H9 (cell line): ENCODE data around the gene ITPR2. TPM values are rescaled to one million over a fixed set of nuclear protein-coding genes. Genes with fewer than 3 reads are reported as not detected.

ENCODE experiments used
- DNase-seq: peaks from one replicate; pipeline ENCODE4 v3.0.0-alpha.2; 2017
- H2AFZ ChIP-seq: one replicate; pipeline ENCODE4 v1.6.1; 2013; ENCODE audit warnings: mild to moderate bottlenecking, low read length, control low read depth, moderate library complexity
- H2AK5ac ChIP-seq: 2 replicates; pipeline ENCODE4 v1.6.1; 2013; ENCODE audit warnings: low read length, control low read depth, mixed read lengths; ENCODE audit not compliant: insufficient read length
- H2BK120ac ChIP-seq: one replicate; pipeline ENCODE4 v1.6.1; 2013; ENCODE audit warnings: low read depth, mild to moderate bottlenecking, low read length, control low read depth, inconsistent platforms; ENCODE audit not compliant: poor library complexity, severe bottlenecking
- H2BK12ac ChIP-seq: 2 replicates; pipeline ENCODE4 v1.6.1; 2013; ENCODE audit warnings: low read length, control low read depth, mixed read lengths, low read depth; ENCODE audit not compliant: insufficient read length
- H2BK15ac ChIP-seq: 2 replicates; pipeline ENCODE4 v1.6.1; 2013; ENCODE audit warnings: low read depth, low read length, control low read depth
- H2BK20ac ChIP-seq: one replicate; pipeline ENCODE4 v1.6.1; 2013; ENCODE audit warnings: low read depth, mild to moderate bottlenecking, low read length, control low read depth, inconsistent platforms; ENCODE audit not compliant: poor library complexity, severe bottlenecking
- H2BK5ac ChIP-seq: 2 replicates; pipeline ENCODE4 v1.6.1; 2013; ENCODE audit warnings: low read length, control low read depth, mixed read lengths; ENCODE audit not compliant: insufficient read length
- H3K14ac ChIP-seq: 2 replicates; pipeline ENCODE4 v1.6.1; 2013; ENCODE audit warnings: low read length, control low read depth; ENCODE audit not compliant: insufficient read depth
- H3K18ac ChIP-seq: 2 replicates; pipeline ENCODE4 v1.6.1; 2013; ENCODE audit warnings: low read depth, mild to moderate bottlenecking, mixed read lengths, low read length, control low read depth; ENCODE audit not compliant: insufficient read length
- H3K23ac ChIP-seq: 2 replicates; pipeline ENCODE4 v1.6.1; 2013; ENCODE audit warnings: low read length, control low read depth, mixed read lengths, low read depth; ENCODE audit not compliant: insufficient read length
- H3K23me2 ChIP-seq: 2 replicates; pipeline ENCODE4 v1.6.1; 2013; ENCODE audit warnings: low read depth, mild to moderate bottlenecking, mixed read lengths, low read length, control low read depth; ENCODE audit not compliant: insufficient read length, poor library complexity, severe bottlenecking
- H3K27ac ChIP-seq: 2 replicates; pipeline ENCODE4 v1.5.1; 2013; ENCODE audit warnings: low read length, control low read depth, mixed read lengths, low read depth; ENCODE audit not compliant: insufficient read length
- H3K27me3 ChIP-seq: 2 replicates; pipeline ENCODE4 v1.6.1; 2013; ENCODE audit warnings: low read length, control low read depth, inconsistent platforms; ENCODE audit not compliant: insufficient read depth
- H3K4ac ChIP-seq: 2 replicates; pipeline ENCODE4 v1.6.1; 2013; ENCODE audit warnings: low read depth, mild to moderate bottlenecking, control low read depth, inconsistent platforms, low read length, moderate library complexity
- H3K4me1 ChIP-seq: 2 replicates; pipeline ENCODE4 v1.6.1; 2013; ENCODE audit warnings: low read length, control low read depth, inconsistent platforms; ENCODE audit not compliant: insufficient read depth
- H3K4me2 ChIP-seq: 2 replicates; pipeline ENCODE4 v1.6.1; 2013; ENCODE audit warnings: low read length, control low read depth, mixed read lengths; ENCODE audit not compliant: insufficient read length, insufficient read depth
- H3K56ac ChIP-seq: 2 replicates; pipeline ENCODE4 v1.6.1; 2013; ENCODE audit warnings: low read depth, mild to moderate bottlenecking, mixed read lengths, low read length, control low read depth; ENCODE audit not compliant: insufficient read length
- H3K79me1 ChIP-seq: 2 replicates; pipeline ENCODE4 v1.6.1; 2013; ENCODE audit warnings: low read depth, mild to moderate bottlenecking, moderate library complexity, low read length, control low read depth, inconsistent platforms; ENCODE audit not compliant: insufficient read depth, poor library complexity, severe bottlenecking
- H3K79me2 ChIP-seq: 2 replicates; pipeline ENCODE4 v1.6.1; 2013; ENCODE audit warnings: low read length, control low read depth, inconsistent platforms; ENCODE audit not compliant: insufficient read depth
- H3K9ac ChIP-seq: 2 replicates; pipeline ENCODE4 v1.6.1; 2013; ENCODE audit warnings: low read length, control low read depth, mixed read lengths; ENCODE audit not compliant: insufficient read length; ENCODE audit errors: extremely low read depth
- H3K9me3 ChIP-seq: one replicate; pipeline ENCODE4 v1.6.1; 2013; ENCODE audit warnings: low read depth, low read length, inconsistent platforms; ENCODE audit not compliant: control insufficient read depth
- H3T11ph ChIP-seq: one replicate; pipeline ENCODE4 v1.6.1; 2013; ENCODE audit warnings: mild to moderate bottlenecking, low read length, control low read depth, inconsistent platforms
- H4K20me1 ChIP-seq: one replicate; pipeline ENCODE4 v1.6.1; 2013; ENCODE audit not compliant: control insufficient read depth, insufficient read length, insufficient read depth
- H4K5ac ChIP-seq: 2 replicates; pipeline ENCODE4 v1.6.1; 2013; ENCODE audit warnings: low read depth, mild to moderate bottlenecking, mixed read lengths, low read length, control low read depth; ENCODE audit not compliant: insufficient read length
- H4K8ac ChIP-seq: replicated peaks from 2 replicates; pipeline ENCODE4 v1.6.1; 2013; ENCODE audit warnings: low read length, control low read depth, mixed read lengths, low read depth; ENCODE audit not compliant: insufficient read length
- H4K91ac ChIP-seq: 2 replicates; pipeline ENCODE4 v1.6.1; 2013; ENCODE audit warnings: low read depth, mild to moderate bottlenecking, moderate library complexity, mixed read lengths, low read length, control low read depth; ENCODE audit not compliant: insufficient read length
- H3K27ac Mint-ChIP-seq, 3 experiments: 2 replicates in 2 of 3; 3 replicates in 1 of 3; pipeline ENCODE4 v1.8.0; 2020 to 2021; ENCODE audit warnings: mixed read lengths in 3 of 3, mild to moderate bottlenecking in 1 of 3, moderate library complexity in 1 of 3
- H3K27me3 Mint-ChIP-seq: 2 replicates; pipeline ENCODE4 v1.8.0; 2021; ENCODE audit warnings: low read depth, mild to moderate bottlenecking, moderate library complexity, mixed read lengths
- H3K36me3 Mint-ChIP-seq, 3 experiments: 2 replicates in 2 of 3; 3 replicates in 1 of 3; pipeline ENCODE4 v1.8.0; 2020 to 2021; ENCODE audit warnings: low read depth in 3 of 3, mixed read lengths in 3 of 3; ENCODE audit not compliant: insufficient read depth in 1 of 3
- H3K4me1 Mint-ChIP-seq, 2 experiments: 2 replicates each; pipeline ENCODE4 v1.8.0; 2020; ENCODE audit warnings: mixed read lengths in 2 of 2
- H3K4me3 Mint-ChIP-seq, 2 experiments: 2 replicates in 1 of 2; 3 replicates in 1 of 2; pipeline ENCODE4 v1.8.0; 2020 to 2021; ENCODE audit warnings: mild to moderate bottlenecking in 2 of 2, mixed read lengths in 2 of 2, moderate library complexity in 1 of 2
- H3K9me3 Mint-ChIP-seq, 2 experiments: 2 replicates in 1 of 2; 3 replicates in 1 of 2; pipeline ENCODE4 v1.8.0; 2020; ENCODE audit warnings: mild to moderate bottlenecking in 2 of 2, mixed read lengths in 2 of 2, moderate library complexity in 1 of 2
- WGBS: extraction: QIAGEN DNeasy Blood & Tissue Kit; methylation state at CpG from one replicate; pipeline ENCODE4 v1.1.7; 2013; ENCODE audit warnings: missing lambda C conversion rate, low lambda C conversion rate, mixed read lengths; ENCODE audit not compliant: insufficient read length; ENCODE audit errors: extremely low coverage; 5-methylcytosine and 5-hydroxymethylcytosine counted together
- total RNA-seq: library from RNA; stranded (reverse); gene quantifications from 2 replicates; pipeline ENCODE4 v1.2.1, GENCODE V29; 2021
- TF ChIP-seq, protein P1 (sequence below): fragments of 200-600 bp; sonication (generic); conservative IDR thresholded peaks from 3 replicates; pipeline ENCODE4 v1.8.0; 2021; ENCODE audit warnings: antibody characterized with exemption, mild to moderate bottlenecking

ITPR2 gene
- total RNA-seq, 1 experiment from 2014 or later = 14.8 TPM

DNA sequence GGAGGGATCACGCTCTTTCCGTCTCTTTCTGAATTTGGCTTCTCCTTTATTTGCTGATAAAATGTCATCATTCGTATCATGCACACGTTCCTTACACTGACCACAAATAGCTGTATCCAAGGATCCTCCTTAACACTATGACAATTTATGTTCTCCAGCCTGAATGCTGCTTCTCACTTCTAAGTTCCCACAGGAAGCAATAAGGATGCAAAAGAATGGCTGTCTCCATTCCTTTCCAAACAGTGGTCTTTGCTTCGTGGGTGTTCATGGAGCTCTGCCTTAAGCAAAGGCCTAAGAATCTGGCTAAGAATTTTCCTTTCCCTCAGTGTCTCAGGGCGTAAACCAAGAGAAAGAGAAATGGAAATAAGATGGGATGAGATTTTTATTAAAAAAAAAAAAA, 200.2 kb downstream of the ITPR2 start:
- H3K4ac ChIP-seq = no peak overlapping the region
- no peak overlapping the region for H3K18ac ChIP-seq
- no peaks in the 10 kb centered on the region for H4K20me1 ChIP-seq
- no peak overlapping the region for H2BK120ac ChIP-seq
- no peaks in the 10 kb centered on the region for H3K27me3 Mint-ChIP-seq
- no peak overlapping the region for H4K5ac ChIP-seq
- H2AK5ac ChIP-seq = no peak overlapping the region
- H3K9me3 ChIP-seq = no peaks in the 10 kb centered on the region
- no peak overlapping the region for H3K9ac ChIP-seq
- no peak overlapping the region for H3K56ac ChIP-seq
- H3K4me3 Mint-ChIP-seq = no peak overlapping the region
- no peak overlapping the region for H2BK20ac ChIP-seq
- peak overlapping the region in 1 of 3 experiments; percentile 4; a peak in 1 of 7 replicates for H3K27ac Mint-ChIP-seq
- no peak overlapping the region for H2BK15ac ChIP-seq
- H3K9me3 Mint-ChIP-seq = no peaks in the 10 kb centered on the region
- WGBS = no CpG with 5 or more reads among the region's 6 CpGs
- no peaks in the 10 kb centered on the region for H3K79me2 ChIP-seq
- no peak overlapping the region for H2BK5ac ChIP-seq
- H3K27me3 ChIP-seq = no peaks in the 10 kb centered on the region
- no peak overlapping the region for H3K14ac ChIP-seq
- H3K36me3 Mint-ChIP-seq = peaks cover 0 to 12% (median 0%) of the 10 kb centered on the region in 3 experiments; a peak in 3 of 7 replicates
- no peaks in the 10 kb centered on the region for H3K79me1 ChIP-seq
- no peak for DNase-seq
- H3T11ph ChIP-seq = no peak overlapping the region
- H4K91ac ChIP-seq = no peak overlapping the region
- no peaks in the 10 kb centered on the region for H3K23me2 ChIP-seq
- no peak overlapping the region for H3K23ac ChIP-seq
- TF ChIP-seq, protein P1, sequence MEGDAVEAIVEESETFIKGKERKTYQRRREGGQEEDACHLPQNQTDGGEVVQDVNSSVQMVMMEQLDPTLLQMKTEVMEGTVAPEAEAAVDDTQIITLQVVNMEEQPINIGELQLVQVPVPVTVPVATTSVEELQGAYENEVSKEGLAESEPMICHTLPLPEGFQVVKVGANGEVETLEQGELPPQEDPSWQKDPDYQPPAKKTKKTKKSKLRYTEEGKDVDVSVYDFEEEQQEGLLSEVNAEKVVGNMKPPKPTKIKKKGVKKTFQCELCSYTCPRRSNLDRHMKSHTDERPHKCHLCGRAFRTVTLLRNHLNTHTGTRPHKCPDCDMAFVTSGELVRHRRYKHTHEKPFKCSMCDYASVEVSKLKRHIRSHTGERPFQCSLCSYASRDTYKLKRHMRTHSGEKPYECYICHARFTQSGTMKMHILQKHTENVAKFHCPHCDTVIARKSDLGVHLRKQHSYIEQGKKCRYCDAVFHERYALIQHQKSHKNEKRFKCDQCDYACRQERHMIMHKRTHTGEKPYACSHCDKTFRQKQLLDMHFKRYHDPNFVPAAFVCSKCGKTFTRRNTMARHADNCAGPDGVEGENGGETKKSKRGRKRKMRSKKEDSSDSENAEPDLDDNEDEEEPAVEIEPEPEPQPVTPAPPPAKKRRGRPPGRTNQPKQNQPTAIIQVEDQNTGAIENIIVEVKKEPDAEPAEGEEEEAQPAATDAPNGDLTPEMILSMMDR = no peak
- peaks cover 9% of the 10 kb centered on the region; the same call in 1 of the 2 replicates for H3K4me1 ChIP-seq
- no peak overlapping the region for H3K27ac ChIP-seq
- no peak overlapping the region for H3K4me2 ChIP-seq
- H2BK12ac ChIP-seq = no peak overlapping the region
- no peak overlapping the region for H4K8ac ChIP-seq
- no peak overlapping the region for H2AFZ ChIP-seq
- H3K4me1 Mint-ChIP-seq = peaks cover 48 to 56% of the 10 kb centered on the region in 2 experiments
